Mesenchymal stem cell (in vitro differentiated cells and primary cell): ENCODE measurements around the gene RAD51B.
A peak's percentile ranks its signal among the peaks of the same experiment; 100 is the strongest.

Experiments used
- DNase-seq: peaks from one replicate; pipeline ENCODE4 v3.0.0-alpha.2; 2013
- H2AFZ ChIP-seq: one replicate; pipeline ENCODE4 v1.6.1; 2013; ENCODE audit warnings: low read depth, mild to moderate bottlenecking, control low read depth, inconsistent platforms, low read length, moderate library complexity
- H2AK5ac ChIP-seq: 2 replicates; pipeline ENCODE4 v1.6.1; 2013; ENCODE audit warnings: low read length, moderate library complexity, mild to moderate bottlenecking, inconsistent platforms; ENCODE audit not compliant: severe bottlenecking
- H2BK120ac ChIP-seq: one replicate; pipeline ENCODE4 v1.6.1; 2013; ENCODE audit warnings: low read depth, mild to moderate bottlenecking, inconsistent platforms, low read length, moderate library complexity
- H2BK12ac ChIP-seq, 2 experiments: one replicate each; pipeline ENCODE4 v1.6.1; 2013; ENCODE audit warnings: inconsistent platforms in 2 of 2, low read length in 2 of 2, mild to moderate bottlenecking in 2 of 2, moderate library complexity in 2 of 2, control low read depth in 1 of 2
- H2BK15ac ChIP-seq: one replicate; pipeline ENCODE4 v1.6.1; 2013; ENCODE audit warnings: mild to moderate bottlenecking, low read depth, inconsistent platforms; ENCODE audit not compliant: poor library complexity, severe bottlenecking
- H2BK5ac ChIP-seq: 2 replicates; pipeline ENCODE4 v1.6.1; 2013; ENCODE audit warnings: low read depth, mild to moderate bottlenecking, low read length, control low read depth, inconsistent platforms; ENCODE audit not compliant: poor library complexity, severe bottlenecking
- H3K14ac ChIP-seq, 2 experiments: one replicate each; pipeline ENCODE4 v1.6.1; 2013; ENCODE audit warnings: inconsistent platforms in 2 of 2, low read length in 2 of 2, control low read depth in 1 of 2, mild to moderate bottlenecking in 1 of 2, moderate library complexity in 1 of 2
- H3K18ac ChIP-seq, 2 experiments: one replicate each; pipeline ENCODE4 v1.6.1; 2013; ENCODE audit warnings: inconsistent platforms in 2 of 2, low read length in 2 of 2, control low read depth in 1 of 2, low read depth in 1 of 2, mild to moderate bottlenecking in 1 of 2
- H3K23ac ChIP-seq, 2 experiments: one replicate each; pipeline ENCODE4 v1.6.1; 2013; ENCODE audit warnings: inconsistent platforms in 2 of 2, low read length in 2 of 2, mild to moderate bottlenecking in 2 of 2, moderate library complexity in 2 of 2, control low read depth in 1 of 2
- H3K27ac ChIP-seq: 2 replicates; pipeline ENCODE4 v1.5.1; 2013; ENCODE audit warnings: mild to moderate bottlenecking, moderate library complexity, low read length, control low read depth, inconsistent platforms; ENCODE audit not compliant: poor library complexity, severe bottlenecking
- H3K27me3 ChIP-seq, 2 experiments: 2 replicates each; pipeline versions ENCODE4 v1.6.1 to v1.7.0; 2013; ENCODE audit warnings: low read length in 2 of 2, mild to moderate bottlenecking in 2 of 2, moderate library complexity in 2 of 2, control low read depth in 1 of 2, inconsistent platforms in 1 of 2; ENCODE audit not compliant: control insufficient read depth in 1 of 2, insufficient read depth in 1 of 2
- H3K36me3 ChIP-seq, 2 experiments: 2 replicates each; pipeline versions ENCODE4 v1.6.1 to v1.7.0; 2013; ENCODE audit warnings: low read length in 2 of 2, control low read depth in 1 of 2, inconsistent platforms in 1 of 2, low read depth in 1 of 2, mild to moderate bottlenecking in 1 of 2; ENCODE audit not compliant: insufficient read depth in 2 of 2, control insufficient read depth in 1 of 2
- H3K4ac ChIP-seq, 2 experiments: one replicate each; pipeline ENCODE4 v1.6.1; 2013; ENCODE audit warnings: inconsistent platforms in 2 of 2, low read length in 2 of 2, mild to moderate bottlenecking in 2 of 2, moderate library complexity in 2 of 2, control low read depth in 1 of 2, low read depth in 1 of 2
- H3K4me1 ChIP-seq: 2 replicates; pipeline ENCODE4 v1.6.1; 2013; ENCODE audit warnings: low read depth, low read length, control low read depth; ENCODE audit not compliant: control insufficient read depth, insufficient read depth
- H3K4me2 ChIP-seq: 2 replicates; pipeline ENCODE4 v1.6.1; 2013; ENCODE audit warnings: low read length, mild to moderate bottlenecking, inconsistent platforms; ENCODE audit not compliant: poor library complexity, severe bottlenecking
- H3K4me3 ChIP-seq, 2 experiments: 2 replicates each; pipeline versions ENCODE4 v1.5.1 to v1.7.0; 2013; ENCODE audit warnings: low read length in 2 of 2, mild to moderate bottlenecking in 2 of 2, control low read depth in 1 of 2, low read depth in 1 of 2; ENCODE audit not compliant: insufficient read depth in 1 of 2
- H3K79me1 ChIP-seq: replicated peaks from 2 replicates; pipeline ENCODE4 v1.6.1; 2013; ENCODE audit warnings: mild to moderate bottlenecking, control low read depth, low read length, inconsistent platforms; ENCODE audit not compliant: poor library complexity, severe bottlenecking
- H3K9ac ChIP-seq: 2 replicates; pipeline ENCODE4 v1.7.0; 2013; ENCODE audit warnings: mild to moderate bottlenecking, low read length, moderate library complexity
- H3K9me3 ChIP-seq: 2 replicates; pipeline ENCODE4 v1.7.0; 2013; ENCODE audit warnings: mild to moderate bottlenecking, low read length; ENCODE audit not compliant: control insufficient read depth
- H4K8ac ChIP-seq: one replicate; pipeline ENCODE4 v1.6.1; 2013; ENCODE audit warnings: inconsistent platforms, mild to moderate bottlenecking, low read length, moderate library complexity
- H4K91ac ChIP-seq: one replicate; pipeline ENCODE4 v1.6.1; 2013; ENCODE audit warnings: mild to moderate bottlenecking, low read length, inconsistent platforms
- WGBS: methylation state at CpG from one replicate; pipeline ENCODE4 v1.1.7; 2013; ENCODE audit warnings: mixed read lengths; 5-methylcytosine and 5-hydroxymethylcytosine counted together

The RAD51B gene

GRCh38 chr14:68249661-68250451, 430.3 kb downstream of the RAD51B start:
- Histone ChIP-seq H3K4me1 (peaks cover 10% of the 10 kb centered on the region), H3K79me1 (peaks cover 10% of the 10 kb centered on the region), H4K91ac (peak overlapping the region; percentile 55), H3K9me3 (no peaks in the 10 kb centered on the region), H3K27ac (peak overlapping the region; percentile 71), H2BK120ac (peak overlapping the region; percentile 57), H3K4me2 (no peak overlapping the region), H3K23ac (peak overlapping the region in 1 of 2 experiments; percentile 92), H3K9ac (peak overlapping the region; percentile 80), H3K18ac (peak overlapping the region; percentile 70 to 94), H3K4ac (peak overlapping the region in 1 of 2 experiments; percentile 88), H3K27me3 (no peaks in the 10 kb centered on the region), H2AFZ (no peak overlapping the region), H3K14ac (no peak overlapping the region), H2BK15ac (no peak overlapping the region), H4K8ac (no peak overlapping the region), H2AK5ac (peak overlapping the region; percentile 94), H2BK5ac (no peak overlapping the region), H3K4me3 (no peak overlapping the region), H3K36me3 (no peaks in the 10 kb centered on the region), H2BK12ac (peak overlapping the region; percentile 93 to 99)
- DNase-seq, result peak; percentile 66
- WGBS, result 31% methylated on average over 1 of the region's 3 CpGs

GRCh38 chr14:68250927-68251768, 431.6 kb downstream of the RAD51B start:
- Histone ChIP-seq H4K91ac (peak overlapping the region; percentile 80), H4K8ac (peak overlapping the region; percentile 27), H3K36me3 (no peaks in the 10 kb centered on the region), H3K4me3 (no peak overlapping the region), H3K4me2 (no peak overlapping the region), H3K27ac (peak overlapping the region; percentile 85), H2BK15ac (no peak overlapping the region), H2BK12ac (peak overlapping the region; percentile 96 to 97), H3K9me3 (no peaks in the 10 kb centered on the region), H3K4ac (peak overlapping the region; percentile 42 to 86), H3K23ac (no peak overlapping the region), H2AFZ (no peak overlapping the region), H3K9ac (peak overlapping the region; percentile 80), H3K79me1 (peaks cover 10% of the 10 kb centered on the region), H3K14ac (no peak overlapping the region), H2AK5ac (peak overlapping the region; percentile 96), H2BK5ac (peak overlapping the region; percentile 62), H3K4me1 (peaks cover 9% of the 10 kb centered on the region), H3K27me3 (no peaks in the 10 kb centered on the region), H3K18ac (peak overlapping the region; percentile 67 to 85), H2BK120ac (peak overlapping the region; percentile 34)
- no peak for DNase-seq
- 63% methylated on average over 4 of the region's 4 CpGs for WGBS

GRCh38 chr14:68251769-68252100, 432.2 kb downstream of the RAD51B start:
- H3K27me3 ChIP-seq, result no peaks in the 10 kb centered on the region
- H3K23ac ChIP-seq, result no peak overlapping the region
- H3K4ac ChIP-seq, result peak overlapping the region in 1 of 2 experiments; percentile 64
- no peak overlapping the region for H3K18ac ChIP-seq
- no peak overlapping the region for H3K9ac ChIP-seq
- no peak overlapping the region for H3K4me2 ChIP-seq
- no peaks in the 10 kb centered on the region for H3K36me3 ChIP-seq
- no peak overlapping the region for H3K14ac ChIP-seq
- no peak overlapping the region for H4K8ac ChIP-seq
- H3K9me3 ChIP-seq, result no peaks in the 10 kb centered on the region
- H2AK5ac ChIP-seq, result no peak overlapping the region
- no peak for DNase-seq
- H2AFZ ChIP-seq, result no peak overlapping the region
- no peak overlapping the region for H2BK120ac ChIP-seq
- no peak overlapping the region for H3K4me3 ChIP-seq
- WGBS, result no CpG with 5 or more reads among the region's 1 CpG
- H3K4me1 ChIP-seq, result peaks cover 9% of the 10 kb centered on the region
- peaks cover 8% of the 10 kb centered on the region for H3K79me1 ChIP-seq
- H4K91ac ChIP-seq, result no peak overlapping the region
- no peak overlapping the region for H3K27ac ChIP-seq
- H2BK12ac ChIP-seq, result no peak overlapping the region
- no peak overlapping the region for H2BK5ac ChIP-seq
- H2BK15ac ChIP-seq, result no peak overlapping the region

GRCh38 chr14:68253160-68253780, 433.7 kb downstream of the RAD51B start:
- no peak overlapping the region for H3K23ac ChIP-seq
- WGBS, result no CpG with 5 or more reads among the region's 3 CpGs
- no peak overlapping the region for H2BK5ac ChIP-seq
- H3K4me1 ChIP-seq, result peaks cover 8% of the 10 kb centered on the region
- H3K4me3 ChIP-seq, result no peak overlapping the region
- H3K27me3 ChIP-seq, result no peaks in the 10 kb centered on the region
- H4K8ac ChIP-seq, result no peak overlapping the region
- no peak overlapping the region for H3K27ac ChIP-seq
- no peak overlapping the region for H3K9ac ChIP-seq
- no peak overlapping the region for H4K91ac ChIP-seq
- no peak overlapping the region for H3K18ac ChIP-seq
- no peak overlapping the region for H3K4me2 ChIP-seq
- no peaks in the 10 kb centered on the region for H3K36me3 ChIP-seq
- no peak overlapping the region for H2BK12ac ChIP-seq
- no peak overlapping the region for H3K4ac ChIP-seq
- no peak overlapping the region for H2BK15ac ChIP-seq
- no peaks in the 10 kb centered on the region for H3K9me3 ChIP-seq
- H3K14ac ChIP-seq, result no peak overlapping the region
- no peak overlapping the region for H2AK5ac ChIP-seq
- DNase-seq, result no peak
- H3K79me1 ChIP-seq, result peaks cover 8% of the 10 kb centered on the region
- no peak overlapping the region for H2AFZ ChIP-seq
- no peak overlapping the region for H2BK120ac ChIP-seq
